GM18861 (cell line): ENCODE results near the gene ZCCHC24.

Experiments
- ATAC-seq: cut with Tn5 transposase; IDR thresholded peaks from one replicate; pipeline ENCODE4 v1.9.1; 2021; ENCODE audit not compliant: unreplicated experiment

The ZCCHC24 gene

DNA sequence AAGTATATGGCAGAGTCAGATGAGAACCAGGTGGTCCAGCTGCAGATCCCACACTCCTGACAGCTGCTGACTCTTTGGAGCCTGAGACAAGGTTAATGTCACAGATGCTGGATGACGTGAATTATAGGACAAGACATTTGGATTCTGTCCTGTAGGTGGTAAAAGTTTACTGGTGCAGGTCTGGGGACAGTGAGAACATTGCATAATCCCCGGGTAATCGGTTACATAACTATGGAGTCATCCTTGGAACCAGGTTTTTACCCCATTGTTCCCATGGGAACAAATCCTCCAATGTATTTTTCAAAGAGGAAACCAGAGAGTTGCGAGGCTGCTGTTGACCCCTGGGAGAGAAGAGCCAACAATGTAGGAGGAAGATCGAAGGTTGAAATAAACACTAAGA is 27.5 kb upstream of the ZCCHC24 start:
- ATAC-seq = no peak

DNA sequence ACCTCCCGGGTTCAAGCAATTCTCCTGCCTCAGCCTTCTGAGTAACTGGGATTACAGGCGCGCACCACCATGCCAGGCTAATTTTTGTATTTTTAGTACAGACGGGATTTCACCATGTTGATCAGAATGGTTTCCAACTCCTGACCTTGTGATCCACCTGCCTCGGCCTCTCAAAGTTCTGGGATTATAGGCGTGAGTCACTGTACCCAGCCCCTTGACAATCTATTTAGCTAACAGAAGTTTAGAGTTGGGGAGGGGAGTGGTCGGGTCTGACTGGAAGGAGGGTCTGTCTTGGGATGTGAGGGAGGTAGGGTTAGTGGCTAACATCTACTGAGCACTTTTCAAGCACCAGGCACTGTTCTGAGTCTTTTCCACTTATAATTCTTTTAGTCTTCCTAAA is 27.0 kb upstream of the ZCCHC24 start:
- ATAC-seq = no peak

DNA sequence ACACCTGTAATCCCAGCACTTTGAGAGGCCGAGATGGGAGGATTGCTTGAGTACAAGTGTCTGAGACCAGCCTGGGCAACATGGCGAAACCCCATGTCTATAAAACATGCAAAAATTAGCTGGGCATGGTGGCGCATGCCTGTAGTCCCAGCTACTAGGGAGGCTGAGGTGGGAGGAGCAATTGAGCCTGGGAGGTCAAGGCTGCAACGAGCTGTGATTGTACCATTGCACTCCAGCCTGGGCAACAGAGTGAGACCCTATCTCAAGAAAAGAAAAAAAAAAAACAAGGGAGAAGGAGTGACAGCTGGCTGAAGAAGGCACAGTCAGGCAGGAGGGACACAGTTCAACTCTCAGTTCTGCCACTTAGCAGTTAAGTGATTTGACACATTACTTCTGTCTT is 26.4 kb upstream of the ZCCHC24 start:
- no peak for ATAC-seq

DNA sequence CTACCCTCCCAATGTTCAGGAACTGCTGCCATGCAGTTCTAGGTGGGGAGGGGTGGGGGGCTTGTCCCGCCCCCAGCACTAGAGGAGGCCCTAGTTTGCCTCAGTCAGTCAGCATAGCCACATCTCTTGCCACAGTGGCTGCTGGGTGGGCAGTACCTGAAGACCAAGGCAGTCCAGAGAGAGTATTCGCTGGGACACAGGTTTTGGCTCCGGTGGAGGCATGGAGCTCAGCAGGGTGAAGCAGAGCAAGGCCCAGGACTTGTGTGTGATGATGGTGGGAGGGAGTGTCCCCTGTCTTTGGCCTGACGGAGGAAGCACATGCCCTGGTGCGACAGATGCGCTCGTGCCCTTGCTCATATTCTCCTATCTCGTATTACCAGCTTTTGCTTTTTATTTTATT is 24.7 kb upstream of the ZCCHC24 start:
- no peak for ATAC-seq

DNA sequence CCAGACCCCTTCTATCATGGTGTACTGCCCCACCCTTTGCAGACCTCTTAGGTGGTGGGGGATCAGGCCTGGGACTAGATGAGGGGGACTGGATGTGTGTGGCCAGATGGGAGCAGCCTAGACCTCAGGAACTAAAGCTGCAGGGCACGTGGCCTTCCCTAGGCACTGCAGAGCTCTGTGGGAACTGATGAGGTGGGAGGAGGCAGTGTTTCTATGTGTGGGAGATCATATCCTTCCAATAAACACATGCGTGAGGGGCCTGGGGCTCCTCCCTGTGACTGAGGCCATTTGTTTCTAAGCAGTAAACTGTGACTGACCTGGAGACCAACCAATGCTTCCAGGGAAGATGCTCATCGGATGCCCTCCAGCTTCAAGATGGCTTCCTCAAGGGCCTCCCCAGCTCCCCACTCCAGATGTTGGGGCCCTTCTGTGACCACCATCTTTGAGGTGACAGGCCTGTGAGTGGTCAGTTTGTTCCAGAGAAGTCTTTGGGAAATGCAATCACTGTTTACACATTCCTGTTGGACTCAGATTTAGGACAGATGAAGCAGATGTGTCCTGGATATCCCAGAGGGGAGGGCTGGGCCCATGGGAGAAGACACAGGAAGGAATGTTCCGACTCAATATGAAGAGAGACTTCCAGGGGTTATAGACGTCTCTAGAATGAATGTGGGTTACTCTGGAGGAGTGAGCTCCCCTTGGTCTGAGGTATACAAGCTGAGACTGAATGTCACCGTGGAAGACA is 23.6 kb upstream of the ZCCHC24 start:
- no peak for ATAC-seq

DNA sequence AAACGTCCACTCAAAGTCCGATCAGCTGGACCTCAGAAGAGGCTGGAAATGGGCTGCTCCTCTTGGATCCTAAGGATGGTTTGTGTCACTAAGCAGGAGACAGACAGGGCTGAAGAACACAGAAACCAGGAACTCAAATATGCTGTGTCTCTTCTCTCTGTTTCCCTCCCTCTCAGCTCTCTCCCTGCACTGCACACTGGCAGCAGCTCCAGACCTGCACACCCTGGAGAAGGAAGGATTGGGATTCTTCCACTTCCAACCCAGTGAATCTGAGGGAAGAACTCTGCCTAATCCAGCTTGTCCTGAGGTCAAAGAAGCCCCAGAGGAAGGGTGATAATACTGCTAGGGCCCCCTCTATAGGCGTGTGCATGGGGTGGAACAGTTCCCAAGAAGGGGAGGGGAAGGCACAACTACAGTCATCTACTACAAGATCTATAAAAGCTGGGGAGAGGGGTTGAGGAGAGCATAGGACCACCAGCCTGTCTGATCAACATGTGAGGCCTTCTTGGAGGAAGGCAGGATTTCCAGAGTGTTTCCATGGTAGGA is 22.7 kb upstream of the ZCCHC24 start:
- ATAC-seq = no peak

DNA sequence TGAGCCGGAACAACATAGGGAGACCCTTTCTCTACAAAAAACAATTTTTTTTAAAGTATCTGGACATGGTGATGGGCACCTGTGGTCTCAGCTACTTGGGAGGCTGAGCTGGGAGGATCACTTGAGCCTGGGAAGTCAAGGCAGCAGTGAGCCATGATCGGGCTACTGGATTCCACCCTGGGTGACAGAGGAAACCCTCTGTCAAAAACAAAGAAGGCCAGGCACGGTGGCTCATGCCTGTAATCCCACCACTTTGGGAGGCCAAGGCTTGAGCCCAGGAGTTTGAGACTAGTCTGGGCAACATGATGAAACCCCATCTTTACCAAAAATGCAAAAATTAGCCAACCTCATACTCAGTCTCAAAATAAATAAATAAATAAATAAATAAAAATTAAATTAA is 19.9 kb upstream of the ZCCHC24 start:
- ATAC-seq = no peak

DNA sequence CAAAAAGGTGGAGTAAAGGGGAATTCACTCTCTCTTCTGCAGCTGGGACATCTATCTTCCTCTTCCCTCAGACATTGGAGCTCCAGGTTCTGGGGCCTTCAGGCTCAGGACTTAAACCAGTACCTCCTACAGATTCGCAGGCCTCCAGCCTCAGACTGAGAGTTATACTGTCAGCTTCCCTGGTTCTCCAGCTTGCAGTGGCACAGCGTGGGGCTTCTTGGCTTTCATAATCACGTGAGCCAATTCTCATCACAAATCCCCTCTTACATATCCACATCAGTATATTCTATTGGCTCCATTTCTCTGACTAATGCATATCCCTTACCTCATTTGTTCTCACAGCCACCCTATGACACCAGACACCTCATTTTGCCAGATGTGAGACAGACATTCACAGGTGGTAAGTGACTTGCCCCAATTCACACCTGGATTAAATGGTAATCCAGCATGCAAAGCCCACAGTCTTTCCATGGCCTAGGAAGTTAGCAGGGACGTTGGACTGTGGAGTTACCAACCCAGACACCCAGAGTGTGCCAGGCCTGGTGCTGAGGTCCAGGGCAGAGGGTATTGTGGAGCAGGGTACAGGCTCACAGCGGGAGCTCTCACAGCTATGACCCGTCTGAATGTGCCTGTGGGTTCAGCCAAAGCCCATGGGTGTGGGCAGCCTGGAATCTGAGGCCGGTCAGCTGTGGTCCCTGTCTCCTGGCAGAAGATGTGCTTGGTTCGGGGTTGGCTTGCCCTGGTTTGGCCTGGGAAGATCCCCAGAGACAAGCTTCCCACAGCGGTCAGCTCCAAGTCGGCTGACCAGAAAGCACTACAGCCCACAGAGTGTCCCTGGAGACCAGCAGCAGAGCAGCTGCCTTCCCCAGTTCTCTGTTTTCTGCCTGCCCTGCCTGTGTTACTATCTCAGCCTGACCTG is 18.4 kb upstream of the ZCCHC24 start:
- ATAC-seq = no peak

DNA sequence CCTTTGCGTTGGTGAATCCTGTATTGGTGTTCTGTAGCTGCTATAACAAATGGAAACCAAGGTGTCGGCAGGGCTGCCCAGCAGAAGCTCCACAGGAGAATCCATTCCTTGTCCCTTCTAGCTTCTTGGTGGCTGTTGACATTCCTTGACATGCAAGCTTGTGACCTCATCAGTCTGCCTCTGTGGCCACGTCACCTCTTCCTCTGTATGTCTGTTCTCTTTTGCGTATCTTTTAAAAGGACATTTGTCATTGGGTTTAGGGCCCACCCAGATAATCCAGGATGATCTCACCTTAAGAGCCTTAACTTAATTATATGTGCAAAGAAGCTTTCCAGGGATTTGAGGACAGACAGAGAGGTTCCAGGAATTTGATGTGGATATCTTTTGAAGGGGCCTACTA is 15.3 kb upstream of the ZCCHC24 start:
- no peak for ATAC-seq

DNA sequence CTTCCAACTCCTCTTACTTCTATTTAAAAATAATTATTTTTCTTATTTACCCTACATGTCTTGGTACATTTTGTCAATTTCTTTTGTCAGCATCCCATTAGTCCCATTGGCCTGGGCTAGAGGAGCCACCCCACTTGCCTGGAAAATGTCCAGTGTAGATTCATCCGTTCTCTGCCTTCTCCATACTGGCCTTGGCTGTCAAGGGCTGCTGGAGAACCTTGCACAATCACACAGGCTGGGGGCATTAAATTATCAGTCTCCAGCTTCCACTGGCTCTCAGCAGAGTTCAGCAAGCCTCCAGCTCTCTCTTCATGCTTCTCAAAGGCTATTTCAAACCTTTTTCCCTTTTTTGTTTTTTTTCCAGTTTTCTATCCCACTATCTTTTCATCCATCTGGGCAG is 13.8 kb upstream of the ZCCHC24 start:
- ATAC-seq = no peak

DNA sequence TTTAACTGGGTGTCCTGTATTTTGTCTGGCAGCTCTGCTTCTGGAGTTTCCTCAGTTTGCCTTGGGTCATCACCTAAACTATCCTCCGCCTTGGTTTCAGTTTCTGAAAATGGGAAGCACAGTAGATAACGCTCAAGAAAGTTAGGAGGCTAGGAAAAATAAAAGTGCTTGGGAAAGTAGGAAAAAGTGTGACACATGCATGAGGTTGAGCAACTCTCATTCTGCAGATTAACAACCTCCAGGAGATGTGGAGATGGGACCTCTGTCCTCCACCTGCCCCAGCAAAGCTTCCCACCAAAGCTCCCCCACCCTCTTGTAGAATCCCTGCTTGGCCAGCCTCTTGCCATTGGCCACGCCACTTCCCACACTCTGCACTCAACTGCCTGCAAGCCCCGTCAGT is 13.1 kb upstream of the ZCCHC24 start:
- no peak for ATAC-seq

DNA sequence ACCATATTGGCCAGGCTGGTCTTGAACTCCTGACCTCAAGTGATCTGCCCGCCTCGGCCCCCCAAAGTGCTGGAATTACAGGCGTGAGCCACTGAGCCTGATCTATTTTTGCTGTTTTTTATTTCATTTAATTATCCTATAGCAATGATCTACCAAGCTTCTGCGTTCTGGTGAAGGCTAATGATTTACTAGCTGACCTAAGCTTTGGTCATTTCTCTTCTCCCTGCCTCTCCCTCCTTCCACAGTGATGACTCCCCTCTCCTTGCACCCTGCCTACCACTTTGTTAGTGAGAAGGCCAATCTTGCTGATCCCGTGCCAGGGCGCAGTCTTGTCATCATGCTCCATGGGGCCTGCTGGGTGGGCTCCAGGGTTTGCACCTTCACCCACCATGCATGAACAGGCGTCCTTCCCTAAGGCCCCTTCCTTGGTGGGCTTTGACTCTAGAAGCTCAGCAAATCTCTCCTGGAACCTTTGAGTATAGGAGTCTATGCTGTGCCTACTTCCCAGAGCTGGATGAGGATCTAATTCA is 11.9 kb upstream of the ZCCHC24 start:
- no peak for ATAC-seq

DNA sequence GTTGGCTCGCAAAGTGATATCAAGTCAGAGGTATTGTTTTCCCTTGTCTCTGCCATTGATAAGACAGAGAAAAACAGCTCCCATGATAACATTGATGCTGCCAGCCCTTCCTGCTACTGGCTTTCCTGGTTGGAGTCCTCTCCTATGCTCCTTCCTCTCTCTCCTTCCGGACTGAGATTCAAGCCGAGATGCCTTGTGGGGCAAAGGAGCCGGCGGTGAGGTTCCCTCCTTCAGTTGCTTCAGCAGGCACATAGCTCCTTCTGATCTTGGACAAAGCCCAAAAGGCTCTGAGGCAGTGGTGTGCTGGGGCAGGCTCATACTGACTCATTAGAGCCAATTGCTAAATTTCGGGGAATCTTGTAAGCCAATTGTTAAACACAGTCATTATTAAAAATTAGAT is 8.8 kb upstream of the ZCCHC24 start:
- ATAC-seq = no peak

DNA sequence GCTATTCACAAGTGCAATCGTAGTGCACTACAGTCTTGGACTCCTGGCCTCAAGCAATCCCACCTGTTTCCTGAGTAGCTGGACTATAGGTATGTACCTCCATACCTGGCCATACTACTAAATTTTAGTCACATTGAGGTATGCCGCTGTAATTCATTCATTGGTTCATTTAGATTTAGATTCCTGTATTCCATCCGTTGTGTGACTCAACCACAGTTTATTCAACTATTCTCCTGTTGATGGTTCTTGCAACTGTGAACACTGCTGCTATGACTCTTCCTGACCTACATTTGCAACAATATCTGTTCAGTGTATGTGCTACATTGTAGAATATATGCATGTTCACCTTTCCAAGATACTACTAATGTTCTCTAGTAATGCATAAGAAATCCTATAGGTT is 8.0 kb upstream of the ZCCHC24 start:
- ATAC-seq = no peak

DNA sequence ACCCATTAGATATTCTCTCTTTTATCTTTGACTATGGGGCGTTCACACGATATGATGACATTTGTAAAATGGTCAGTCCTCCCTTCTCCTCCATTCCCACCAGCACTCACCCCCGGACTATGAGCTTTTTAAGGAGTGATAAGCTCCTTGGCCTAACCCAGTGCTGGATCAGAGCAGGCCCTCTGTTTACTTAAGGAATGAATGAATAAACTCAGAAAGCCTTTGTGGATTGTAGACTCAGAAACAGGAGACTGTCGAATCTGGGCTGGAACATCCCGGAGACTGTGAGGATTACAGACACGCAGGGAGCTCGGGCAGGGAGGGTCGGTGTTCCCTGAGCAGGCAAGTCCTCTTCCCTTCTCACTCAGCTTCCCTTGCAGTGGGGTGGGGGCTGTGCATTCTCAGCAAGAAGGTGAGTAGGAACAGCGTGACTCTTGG is 6.8 kb upstream of the ZCCHC24 start:
- no peak for ATAC-seq

DNA sequence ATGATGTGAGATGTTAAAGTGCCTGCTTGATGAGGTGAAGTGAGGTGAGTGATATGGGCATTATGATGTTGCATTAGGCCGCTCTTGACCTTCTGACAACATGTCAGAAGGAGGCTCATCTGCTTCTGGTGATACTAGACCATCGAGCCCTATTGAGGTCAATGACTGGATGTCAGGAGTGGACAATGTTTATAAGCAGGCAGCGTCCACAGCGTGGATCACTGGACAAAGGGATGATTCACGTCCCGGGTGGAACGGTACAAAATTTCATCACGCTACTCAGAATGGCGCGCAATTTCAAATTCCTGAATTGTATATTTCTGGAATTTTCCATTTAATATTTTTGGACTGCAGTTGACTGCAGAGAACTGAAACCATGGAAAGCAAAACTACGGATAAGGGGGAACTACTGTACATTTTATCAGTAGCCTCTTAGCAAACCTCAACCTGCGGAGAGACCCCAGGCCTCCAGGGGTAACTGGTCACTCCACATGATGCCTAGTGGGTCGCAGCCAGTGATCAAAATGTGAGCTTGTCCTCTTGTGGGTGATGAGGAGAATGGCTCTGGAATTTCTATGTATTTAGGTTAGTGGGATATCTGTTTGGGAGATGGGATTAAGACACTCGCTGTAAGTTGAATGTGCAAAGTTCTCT is 5.7 kb upstream of the ZCCHC24 start:
- ATAC-seq = no peak

DNA sequence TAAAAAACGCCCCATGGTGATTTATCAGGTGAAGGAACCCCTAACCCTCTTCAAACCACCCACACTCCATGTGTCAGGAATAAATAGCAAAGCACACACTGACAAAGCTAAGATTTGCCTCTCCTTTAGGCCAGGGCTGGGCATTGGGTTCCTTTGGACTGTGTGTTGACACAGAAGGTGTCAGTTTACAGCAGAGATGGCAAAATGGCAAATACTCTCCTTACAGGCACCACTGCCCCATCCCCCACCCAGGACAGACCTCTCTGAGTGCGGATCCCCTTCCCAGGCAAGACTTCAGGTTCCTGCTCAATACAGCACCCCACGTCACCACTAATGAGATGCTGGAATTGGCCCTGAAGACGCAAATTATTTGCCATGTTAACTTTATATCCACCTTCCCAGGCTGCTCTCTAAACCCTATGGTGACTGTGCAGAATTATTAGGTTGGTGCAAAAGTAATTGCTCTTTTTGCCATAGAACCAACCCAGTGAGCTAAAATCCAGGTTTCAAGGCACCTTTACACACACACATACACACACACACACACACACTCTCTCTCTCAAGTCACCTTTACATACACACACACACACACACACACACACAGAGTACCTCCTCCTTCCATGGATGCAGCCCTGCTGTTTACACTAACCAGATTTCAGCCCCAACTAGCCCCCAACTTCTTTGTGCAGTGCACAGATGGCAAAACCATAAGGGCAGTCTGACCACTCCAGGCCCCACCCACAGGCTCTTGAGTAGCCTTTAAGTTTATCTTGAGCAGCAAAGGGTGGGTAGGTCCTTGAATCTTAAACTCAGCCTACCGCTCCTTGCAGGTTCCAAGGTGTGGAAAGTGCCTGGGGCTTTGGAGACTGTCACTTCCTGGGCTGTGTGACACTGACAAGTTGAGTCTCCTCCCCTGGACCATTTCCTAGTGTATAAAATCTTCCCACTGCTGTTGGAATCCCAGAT is 4.0 kb upstream of the ZCCHC24 start:
- ATAC-seq = no peak

DNA sequence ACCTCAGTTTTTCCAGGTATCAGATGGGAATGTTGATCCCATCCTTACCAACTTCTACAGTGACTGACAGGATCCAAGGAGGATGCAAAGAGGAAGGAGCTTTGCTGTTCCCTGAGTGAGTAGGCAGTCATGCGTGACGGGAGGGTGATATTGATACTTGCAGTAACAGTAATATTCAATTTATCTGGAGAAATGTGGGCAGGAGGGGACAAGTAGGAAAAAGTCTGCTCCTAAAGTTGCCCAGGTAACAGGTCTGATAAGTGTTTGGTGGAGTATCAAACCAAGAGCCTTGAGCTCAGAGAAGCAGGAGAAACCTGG is 3.3 kb upstream of the ZCCHC24 start:
- ATAC-seq = no peak

DNA sequence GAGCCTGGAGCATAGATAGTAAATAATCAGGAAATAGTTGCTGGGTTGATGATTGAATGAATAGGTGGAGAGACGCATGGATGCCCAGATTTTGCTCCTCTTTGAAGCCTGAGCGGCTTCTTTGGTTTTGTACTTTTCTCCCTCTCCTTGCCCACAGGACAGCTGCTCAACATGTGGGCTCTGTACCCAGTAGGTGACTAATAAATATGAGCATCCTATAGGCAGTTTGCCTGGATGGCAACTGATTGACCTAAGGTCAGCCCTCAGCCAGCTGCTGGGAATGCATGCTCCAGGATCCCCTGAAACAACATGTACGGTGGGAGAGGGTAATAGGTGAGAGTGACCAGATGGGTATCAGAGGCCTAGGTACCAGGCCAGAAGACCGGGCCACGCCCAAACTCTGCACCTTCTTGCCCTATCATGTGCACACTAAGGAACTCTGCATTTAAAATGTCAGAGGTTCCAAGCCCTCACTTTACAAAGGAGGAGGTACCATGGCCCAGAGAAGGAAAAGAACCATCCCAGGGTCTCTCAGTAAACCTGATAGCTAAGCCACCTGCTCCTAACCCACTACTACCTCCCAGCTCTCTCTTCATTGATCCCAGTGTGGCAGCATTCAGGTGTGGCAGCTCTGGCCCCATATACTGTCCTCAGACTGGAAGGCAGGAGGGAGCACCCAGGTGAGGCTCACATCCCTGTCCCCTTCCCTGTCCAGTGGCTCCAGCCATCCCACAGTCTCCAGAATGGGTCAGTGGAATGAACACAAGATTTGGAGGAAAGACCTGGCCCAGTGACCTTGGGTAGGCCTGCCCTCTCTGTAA is 2.7 kb upstream of the ZCCHC24 start:
- ATAC-seq = no peak
